NCI-H69 (cell line): ENCODE results near the gene OR14K1.
"Not testable (repeated sequence)": the region's sequence is repeated elsewhere in the genome, so short reads cannot be mapped to it uniquely, and the experiment has no call there.

ENCODE experiments used
- DNase-seq: peaks from one replicate; lab custom pipeline; 2025; lab: John Stamatoyannopoulos, UW

The OR14K1 gene, protein sequence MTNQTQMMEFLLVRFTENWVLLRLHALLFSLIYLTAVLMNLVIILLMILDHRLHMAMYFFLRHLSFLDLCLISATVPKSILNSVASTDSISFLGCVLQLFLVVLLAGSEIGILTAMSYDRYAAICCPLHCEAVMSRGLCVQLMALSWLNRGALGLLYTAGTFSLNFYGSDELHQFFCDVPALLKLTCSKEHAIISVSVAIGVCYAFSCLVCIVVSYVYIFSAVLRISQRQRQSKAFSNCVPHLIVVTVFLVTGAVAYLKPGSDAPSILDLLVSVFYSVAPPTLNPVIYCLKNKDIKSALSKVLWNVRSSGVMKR

DNA sequence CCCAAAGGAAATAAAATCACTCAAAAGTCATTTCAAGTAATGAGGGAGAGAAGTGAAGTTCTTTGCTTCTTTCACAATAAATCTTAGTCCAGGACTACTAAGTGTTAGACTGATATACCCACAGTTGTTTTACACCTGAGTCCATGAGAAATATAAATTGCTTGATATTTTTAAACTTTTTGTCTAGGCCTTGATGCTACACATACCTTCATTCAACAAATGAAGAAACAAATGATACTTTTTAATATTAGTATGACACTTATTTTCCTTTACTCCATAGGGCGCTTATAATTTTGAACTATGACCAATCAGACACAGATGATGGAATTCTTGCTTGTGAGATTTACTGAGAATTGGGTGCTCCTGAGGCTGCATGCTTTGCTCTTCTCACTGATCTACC is at the start of gene OR14K1:
Gene OR14K1 (plus strand): TSS at position 301 of the 400 bp plus-strand sequence. CDS start 0 bp downstream, at position 301.
- no peak for DNase-seq

DNA sequence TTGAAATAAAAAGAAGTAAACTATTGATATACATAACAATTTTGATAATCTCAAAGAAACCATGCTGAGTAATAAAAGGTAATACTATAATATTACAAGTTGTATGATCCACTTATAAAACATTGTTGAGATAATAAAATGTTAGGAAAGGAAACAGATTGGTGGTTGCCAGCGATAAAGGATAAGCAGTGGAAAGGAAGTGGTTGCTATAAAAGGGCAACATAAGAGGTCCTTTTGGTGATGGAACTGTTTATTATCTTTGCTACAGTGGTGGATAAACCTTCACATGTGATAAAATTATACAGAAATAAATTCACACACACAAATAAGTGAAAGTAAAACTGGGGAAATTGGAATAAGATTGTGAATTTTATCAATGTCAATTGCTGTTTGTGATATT is 37.1 kb upstream of the OR14K1 start:
- DNase-seq: no peak

DNA sequence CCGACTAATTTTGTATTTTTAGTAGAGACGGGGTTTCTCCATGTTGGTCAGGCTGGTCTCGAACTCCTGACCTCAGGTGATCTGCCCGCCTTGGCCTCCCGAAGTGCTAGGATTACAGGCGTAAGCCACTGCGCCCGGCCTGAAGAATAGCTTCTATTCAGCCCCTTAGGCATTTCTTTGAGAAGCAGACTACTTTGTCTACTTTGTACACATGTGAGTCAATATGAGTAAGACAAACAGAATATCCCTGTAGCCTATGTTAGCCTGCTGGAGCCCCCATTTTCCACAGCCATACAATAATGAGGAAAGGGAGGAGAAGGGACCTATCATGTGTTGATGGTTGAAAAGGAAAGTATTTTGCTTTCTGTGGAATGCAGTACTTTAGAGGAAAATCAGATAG is 27.7 kb upstream of the OR14K1 start:
- not testable (repeated sequence) for DNase-seq

DNA sequence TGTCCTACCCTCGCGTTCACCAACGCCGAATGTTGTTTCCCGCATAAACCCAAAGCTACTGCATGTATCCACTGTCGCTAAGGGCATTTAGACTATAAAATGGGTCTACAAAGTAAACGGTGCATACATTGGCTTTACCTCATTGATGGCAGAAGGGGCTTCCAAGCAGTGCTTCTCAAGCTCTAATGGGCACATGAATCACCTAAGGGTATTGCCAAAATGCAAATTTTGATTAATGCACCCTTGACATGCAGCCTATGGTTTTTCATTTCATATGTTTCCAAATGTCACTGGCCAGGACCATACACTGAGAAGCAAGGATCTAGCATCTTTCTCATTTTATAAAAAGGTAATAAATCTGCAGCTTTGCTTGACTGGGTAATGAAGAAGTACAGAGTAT is 24.7 kb upstream of the OR14K1 start:
- no peak for DNase-seq

DNA sequence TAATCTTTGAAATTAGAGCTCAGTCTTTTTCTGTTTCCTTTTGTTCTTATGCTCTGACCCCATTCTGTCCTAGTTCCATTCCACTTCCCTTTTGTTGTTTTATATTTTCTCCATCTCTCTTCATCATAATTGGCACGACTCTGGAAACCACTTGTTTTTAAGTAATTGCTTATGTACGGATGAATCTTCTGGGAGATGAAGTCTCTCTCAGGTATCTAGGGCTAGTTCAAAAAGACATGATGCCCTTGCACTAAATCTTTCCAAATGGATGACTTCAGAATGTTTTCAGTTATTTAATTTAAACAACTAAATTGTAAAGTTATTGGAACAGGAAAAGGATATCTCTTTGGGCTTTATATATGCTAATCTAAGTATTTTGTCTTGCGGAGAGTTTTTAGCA is 21.9 kb upstream of the OR14K1 start, which contains the start of gene OR6F1:
Gene OR6F1 (minus strand): TSS at position 101 of the 400 bp plus-strand sequence. CDS start 3,891 bp downstream, outside the sequence.
- DNase-seq: no peak

DNA sequence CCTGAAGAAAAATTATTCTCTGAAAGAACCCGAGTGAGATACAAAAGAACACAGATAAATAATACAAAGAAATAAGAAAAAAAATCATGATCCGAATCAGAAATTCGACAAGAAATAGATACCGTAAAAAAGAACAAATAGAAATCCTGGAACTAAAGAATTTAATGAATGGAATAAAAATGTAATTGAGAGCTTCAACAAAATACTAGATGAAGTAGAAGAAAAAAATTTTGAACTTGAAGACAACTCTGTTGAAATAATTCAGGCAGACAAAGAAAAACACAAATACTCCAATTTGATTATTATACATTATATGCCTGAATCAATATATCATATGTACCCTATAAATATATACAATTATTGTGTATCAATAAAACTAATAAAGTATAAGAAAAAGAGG is 17.2 kb upstream of the OR14K1 start:
- no peak for DNase-seq

DNA sequence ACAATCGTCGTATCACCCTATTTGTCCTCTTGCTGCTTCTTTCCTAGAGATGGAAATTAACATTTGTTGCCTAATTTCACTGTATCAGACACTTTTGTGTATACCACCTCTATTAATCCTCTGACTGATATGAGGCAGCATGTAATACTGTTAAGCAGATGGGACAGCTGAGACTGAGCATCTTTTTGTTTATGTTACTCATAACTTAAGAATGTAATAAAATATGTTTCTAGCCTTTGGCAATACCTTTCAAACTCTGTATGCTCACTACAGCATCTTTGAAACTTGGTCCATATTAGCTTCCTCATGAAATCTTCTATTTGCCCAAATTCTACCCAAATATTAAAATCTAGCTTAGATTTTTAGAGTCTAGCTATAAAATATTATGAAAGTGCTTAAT is 2.3 kb downstream of the OR14K1 start:
- no peak for DNase-seq

DNA sequence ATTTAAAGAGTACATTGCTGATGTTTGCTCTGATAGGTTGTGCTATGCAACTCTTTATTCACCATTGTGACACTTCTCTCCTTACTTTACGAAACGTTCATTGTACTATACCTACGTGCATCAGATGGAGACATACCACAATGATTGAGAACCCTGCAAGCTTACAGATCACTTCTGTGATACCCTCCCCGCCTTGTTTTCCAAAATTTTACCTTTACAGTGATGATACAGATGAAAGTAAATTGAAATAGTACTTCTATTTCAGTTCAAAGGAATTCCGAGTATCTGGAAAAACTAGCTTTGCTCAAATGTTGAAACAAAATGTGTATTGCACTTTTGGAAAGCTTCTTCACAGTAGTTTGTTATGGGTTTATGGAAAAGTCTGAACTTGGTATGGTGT is 3.3 kb downstream of the OR14K1 start:
- no peak for DNase-seq

DNA sequence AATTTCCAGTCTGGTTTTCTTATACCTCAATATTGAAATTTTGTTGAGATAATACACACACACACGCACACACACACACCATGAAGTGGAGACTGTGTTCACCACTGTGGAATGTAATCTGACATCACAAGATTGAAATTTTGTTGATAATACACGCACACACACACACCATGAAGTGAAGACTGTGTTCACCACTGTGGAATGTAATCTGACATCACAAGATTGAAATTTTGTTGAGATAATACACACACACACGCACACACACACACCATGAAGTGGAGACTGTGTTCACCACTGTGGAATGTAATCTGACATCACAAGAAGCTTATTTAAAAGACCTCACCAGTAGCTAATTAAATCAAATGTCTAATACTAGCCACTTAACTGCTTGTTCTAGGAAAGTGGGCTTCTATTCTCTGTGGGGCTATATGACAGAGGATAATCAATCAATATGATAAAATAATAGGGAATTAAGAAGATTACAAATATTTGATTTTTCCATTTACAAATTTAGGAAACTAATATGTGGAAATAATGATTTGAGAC is 3.9 kb downstream of the OR14K1 start:
- DNase-seq: not testable (repeated sequence)

DNA sequence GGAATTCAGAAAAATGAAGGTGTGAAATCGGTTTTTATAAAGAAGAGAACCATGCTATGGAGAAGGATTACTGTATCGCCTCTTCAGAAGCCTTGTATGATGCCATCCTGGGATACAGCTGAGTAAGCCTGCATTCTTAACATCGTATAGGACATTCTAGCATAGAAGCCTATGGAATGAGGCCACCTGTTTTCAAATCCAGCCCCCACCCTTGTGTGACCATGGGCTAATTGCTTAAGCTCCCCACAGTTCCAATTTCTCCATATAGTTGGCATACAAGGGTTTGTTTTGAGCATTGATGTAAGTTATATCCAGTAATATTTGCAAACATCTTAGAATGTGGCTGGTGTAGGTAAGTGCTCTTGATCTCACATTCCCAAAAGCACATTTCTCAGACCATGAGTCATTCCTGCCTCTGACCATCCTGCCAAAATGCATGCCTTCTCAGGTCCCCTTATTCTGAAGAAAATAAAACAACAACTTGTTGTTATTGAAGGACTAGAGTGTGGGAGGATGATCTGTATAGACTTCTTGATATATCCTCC is 8.0 kb downstream of the OR14K1 start:
- no peak for DNase-seq

DNA sequence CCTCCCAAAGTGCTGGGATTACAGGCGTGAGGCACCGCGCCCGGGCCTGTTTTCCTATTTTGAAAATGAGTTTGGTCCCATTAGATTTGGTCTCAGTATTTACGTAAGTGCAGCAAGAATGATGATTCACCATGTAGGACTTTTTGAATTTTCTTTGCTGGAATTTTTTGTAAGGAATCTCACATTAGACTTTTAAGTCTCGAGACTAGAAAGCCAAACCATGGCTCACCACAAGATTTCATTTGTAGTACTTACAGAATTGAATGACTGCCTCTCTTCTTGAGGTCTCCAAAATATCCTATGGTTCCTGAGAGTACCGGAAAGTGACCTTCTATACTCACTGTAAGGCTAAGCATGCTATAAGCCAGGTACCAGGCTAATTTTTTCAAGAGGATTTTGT is 9.2 kb downstream of the OR14K1 start:
- no peak for DNase-seq

DNA sequence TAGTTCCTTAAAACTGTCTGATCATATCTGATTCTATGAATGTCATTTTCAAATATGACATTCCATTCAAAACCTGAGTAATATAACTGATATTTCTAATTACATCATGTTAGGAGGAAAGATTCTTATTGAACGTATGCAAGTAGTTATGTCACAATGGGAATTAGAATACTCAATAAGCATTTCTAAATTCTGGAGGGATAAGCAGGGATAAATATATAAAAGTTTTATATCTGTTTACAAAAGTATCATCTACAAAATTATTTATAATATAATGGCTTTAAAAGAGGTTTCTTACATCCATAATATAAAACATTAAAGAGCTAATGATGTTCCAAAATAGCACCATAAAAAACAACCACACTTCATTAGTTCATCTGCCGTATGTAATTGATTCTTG is 9.6 kb downstream of the OR14K1 start, which contains the start of gene OR14A2:
Gene OR14A2 (minus strand): TSS at position 101 of the 400 bp plus-strand sequence.
- DNase-seq: no peak

DNA sequence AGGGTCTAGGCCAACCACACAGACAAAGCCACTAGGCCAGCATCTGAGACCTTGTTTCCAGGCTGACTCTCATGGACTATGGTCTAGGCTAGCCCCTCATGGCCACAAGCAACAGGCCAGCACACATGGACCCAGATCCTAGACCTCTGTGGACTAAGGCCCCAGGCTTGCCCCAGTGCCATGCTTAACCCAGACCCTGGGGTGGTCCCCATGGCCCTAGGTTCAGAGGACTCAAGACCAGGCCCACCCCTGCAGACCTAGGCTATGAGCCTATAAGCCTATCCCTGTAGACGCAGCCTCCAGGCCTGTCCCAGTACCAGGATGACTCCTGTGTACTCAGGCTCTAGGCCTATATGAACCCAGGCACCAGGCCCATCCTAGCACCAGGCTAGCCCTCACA is 11.5 kb downstream of the OR14K1 start:
- DNase-seq: no peak

DNA sequence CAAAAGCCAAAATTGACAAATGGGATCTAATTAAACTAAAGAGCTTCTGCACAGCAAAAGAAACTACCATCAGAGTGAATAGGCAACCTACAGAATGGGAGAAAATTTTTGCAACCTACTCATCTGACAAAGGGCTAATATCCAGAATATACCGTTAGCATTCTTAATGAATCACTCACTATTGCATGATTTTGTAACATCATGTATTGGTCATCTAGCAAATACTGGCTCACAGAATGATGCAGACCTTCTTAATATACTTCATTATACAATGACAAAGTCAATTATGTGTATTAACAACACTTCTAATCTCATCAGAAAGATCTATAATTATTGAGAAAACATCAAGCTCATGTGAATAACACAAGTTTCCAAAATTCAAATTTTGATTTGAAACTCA is 15.9 kb downstream of the OR14K1 start:
- DNase-seq: not testable (repeated sequence)

DNA sequence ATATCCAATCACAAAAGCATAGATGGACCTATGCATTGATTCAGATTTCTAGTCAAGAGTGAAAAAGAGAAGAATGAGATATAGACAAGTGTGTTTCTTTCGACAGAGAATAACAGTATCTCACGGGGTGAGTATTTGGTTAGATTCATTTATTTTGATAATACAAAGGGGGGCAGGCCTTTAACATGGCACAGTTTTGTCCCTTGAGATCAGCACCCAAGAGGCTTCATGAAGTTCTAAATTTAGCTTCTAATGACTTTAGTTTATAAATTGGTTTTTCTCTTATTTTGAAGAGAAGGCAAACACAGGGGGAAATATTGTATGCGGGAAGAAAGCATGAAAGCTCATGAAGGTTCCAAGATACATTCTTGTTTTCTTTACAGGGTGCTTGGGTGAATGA is 22.0 kb downstream of the OR14K1 start, which contains the start of gene OR1C1:
Gene OR1C1 (minus strand): TSS at position 101 of the 400 bp plus-strand sequence. CDS start 2,150 bp downstream, outside the sequence.
- DNase-seq: no peak

DNA sequence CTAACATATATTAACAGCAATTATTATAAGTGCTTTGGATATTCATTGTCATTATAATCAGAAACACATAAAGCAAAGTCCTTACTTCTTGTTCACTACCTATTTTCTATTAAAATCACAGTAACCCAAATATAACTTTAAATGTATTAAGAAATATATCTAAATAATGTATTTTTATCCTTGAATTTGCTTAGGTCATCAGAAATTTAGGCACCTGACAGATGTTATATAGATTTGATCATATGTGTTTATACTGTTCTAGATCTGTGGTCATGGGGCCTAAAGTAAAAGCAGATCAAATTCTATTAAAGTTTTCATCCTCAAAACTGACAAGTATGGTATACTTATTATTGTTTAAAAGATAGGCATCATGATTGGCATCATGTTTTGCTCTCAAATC is 31.2 kb downstream of the OR14K1 start:
- DNase-seq: no peak
